Neural crest cell (in vitro differentiated cells): ENCODE measurements around the gene IFT80. TPM values are rescaled to one million over a fixed set of nuclear protein-coding genes. Genes with fewer than 3 reads are reported as not detected.
"Not testable (repeated sequence)": the region's sequence is repeated elsewhere in the genome, so short reads cannot be mapped to it uniquely, and the experiment has no call there.

Experiments
- DNase-seq: peaks from one replicate; pipeline ENCODE4 v3.0.0; 2021; ENCODE audit warnings: low read depth, mixed read lengths, low spot score
- H3K27ac Mint-ChIP-seq: one replicate; pipeline ENCODE4 v1.8.0; 2021; ENCODE audit warnings: mild to moderate bottlenecking, mixed read lengths; ENCODE audit not compliant: unreplicated experiment
- H3K27me3 Mint-ChIP-seq: 2 replicates; pipeline ENCODE4 v1.8.0; 2021; ENCODE audit warnings: low read depth, mild to moderate bottlenecking, mixed read lengths
- H3K36me3 Mint-ChIP-seq: 2 replicates; pipeline ENCODE4 v1.8.0; 2021; ENCODE audit warnings: low read depth, mild to moderate bottlenecking, mixed read lengths
- H3K4me1 Mint-ChIP-seq: 2 replicates; pipeline ENCODE4 v1.8.0; 2021; ENCODE audit warnings: mixed read lengths
- H3K4me3 Mint-ChIP-seq: one replicate; pipeline ENCODE4 v1.8.0; 2021; ENCODE audit warnings: mild to moderate bottlenecking, mixed read lengths
- H3K9me3 Mint-ChIP-seq: 2 replicates; pipeline ENCODE4 v1.8.0; 2021; ENCODE audit warnings: mixed read lengths
- total RNA-seq: library from RNA; stranded (reverse); gene quantifications from 2 replicates; pipeline ENCODE4 v1.2.1, GENCODE V29; 2021
- TF ChIP-seq, protein P1 (sequence below): fragments of 200-600 bp; sonication (generic); conservative IDR thresholded peaks from 2 replicates; pipeline ENCODE4 v1.5.0; 2021; ENCODE audit warnings: antibody characterized with exemption, mild to moderate bottlenecking

The IFT80 gene
- total RNA-seq, 1 donor from 2014 or later, result 38.4 TPM

DNA sequence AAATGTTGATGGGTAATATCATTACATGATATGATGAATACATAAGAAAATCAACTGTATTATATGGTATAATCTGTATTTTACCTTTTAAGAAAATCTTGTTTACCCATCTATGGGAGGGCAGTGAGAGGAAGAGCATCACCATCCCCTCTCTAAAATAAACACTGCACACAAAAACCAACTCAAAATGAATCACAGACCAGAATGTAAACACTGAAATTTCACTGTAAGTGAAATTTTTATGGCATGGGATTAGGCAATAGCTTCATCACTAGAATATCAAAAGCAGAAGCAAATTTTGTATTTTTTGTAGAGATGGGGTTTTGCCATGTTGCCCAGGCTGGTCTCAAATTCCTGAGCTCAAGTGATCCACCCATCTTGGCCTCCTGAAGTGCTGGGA lies 26.2 kb downstream of the IFT80 start:
- no peak overlapping the region for H3K4me3 Mint-ChIP-seq
- TF ChIP-seq, protein P1, sequence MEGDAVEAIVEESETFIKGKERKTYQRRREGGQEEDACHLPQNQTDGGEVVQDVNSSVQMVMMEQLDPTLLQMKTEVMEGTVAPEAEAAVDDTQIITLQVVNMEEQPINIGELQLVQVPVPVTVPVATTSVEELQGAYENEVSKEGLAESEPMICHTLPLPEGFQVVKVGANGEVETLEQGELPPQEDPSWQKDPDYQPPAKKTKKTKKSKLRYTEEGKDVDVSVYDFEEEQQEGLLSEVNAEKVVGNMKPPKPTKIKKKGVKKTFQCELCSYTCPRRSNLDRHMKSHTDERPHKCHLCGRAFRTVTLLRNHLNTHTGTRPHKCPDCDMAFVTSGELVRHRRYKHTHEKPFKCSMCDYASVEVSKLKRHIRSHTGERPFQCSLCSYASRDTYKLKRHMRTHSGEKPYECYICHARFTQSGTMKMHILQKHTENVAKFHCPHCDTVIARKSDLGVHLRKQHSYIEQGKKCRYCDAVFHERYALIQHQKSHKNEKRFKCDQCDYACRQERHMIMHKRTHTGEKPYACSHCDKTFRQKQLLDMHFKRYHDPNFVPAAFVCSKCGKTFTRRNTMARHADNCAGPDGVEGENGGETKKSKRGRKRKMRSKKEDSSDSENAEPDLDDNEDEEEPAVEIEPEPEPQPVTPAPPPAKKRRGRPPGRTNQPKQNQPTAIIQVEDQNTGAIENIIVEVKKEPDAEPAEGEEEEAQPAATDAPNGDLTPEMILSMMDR, result no peak
- H3K9me3 Mint-ChIP-seq, result no peaks in the 10 kb centered on the region
- peaks cover 16% of the 10 kb centered on the region for H3K36me3 Mint-ChIP-seq
- H3K27ac Mint-ChIP-seq, result no peak overlapping the region
- no peaks in the 10 kb centered on the region for H3K4me1 Mint-ChIP-seq
- H3K27me3 Mint-ChIP-seq, result no peaks in the 10 kb centered on the region
- DNase-seq, result no peak

DNA sequence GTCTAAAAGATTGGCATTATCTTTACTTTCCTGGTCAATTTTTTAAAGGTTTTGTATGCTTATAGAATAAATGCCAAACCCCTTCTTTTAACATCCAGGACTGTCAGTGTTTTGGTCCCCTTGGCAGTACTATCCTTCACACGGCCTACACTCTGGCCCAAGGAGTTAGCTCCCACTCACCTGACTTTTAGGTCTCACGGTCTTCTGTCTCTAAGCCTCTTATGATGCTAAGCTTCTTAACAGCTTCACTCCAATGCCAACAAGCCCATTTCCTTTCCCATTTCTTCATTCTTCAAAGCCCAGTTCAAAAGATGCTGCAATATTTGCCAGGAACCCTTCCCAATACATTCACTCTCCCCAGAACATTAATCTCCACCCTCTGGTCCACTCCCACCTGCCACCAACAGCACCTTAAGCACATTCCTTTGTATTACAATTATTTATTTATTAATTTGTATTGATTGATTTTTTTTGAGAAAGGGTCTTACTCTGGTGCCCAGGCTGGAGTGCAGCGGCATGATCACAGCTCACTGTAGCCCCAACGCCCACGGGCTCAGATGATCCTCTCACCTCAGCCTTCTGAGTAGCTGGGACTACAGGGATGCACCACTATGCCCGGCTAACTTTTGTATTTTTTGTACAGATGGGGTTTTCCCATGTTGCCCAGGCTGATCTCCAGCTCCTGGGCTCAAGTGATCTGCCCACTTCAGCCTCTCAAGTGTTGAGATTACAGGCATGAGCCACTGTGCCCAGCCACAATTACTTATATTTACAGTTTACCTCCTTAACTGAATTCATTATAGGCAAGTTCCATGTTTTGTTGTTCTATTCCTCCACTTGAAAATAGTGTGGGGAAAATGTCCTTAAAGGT lies 27.8 kb downstream of the IFT80 start:
- no peaks in the 10 kb centered on the region for H3K4me1 Mint-ChIP-seq

DNA sequence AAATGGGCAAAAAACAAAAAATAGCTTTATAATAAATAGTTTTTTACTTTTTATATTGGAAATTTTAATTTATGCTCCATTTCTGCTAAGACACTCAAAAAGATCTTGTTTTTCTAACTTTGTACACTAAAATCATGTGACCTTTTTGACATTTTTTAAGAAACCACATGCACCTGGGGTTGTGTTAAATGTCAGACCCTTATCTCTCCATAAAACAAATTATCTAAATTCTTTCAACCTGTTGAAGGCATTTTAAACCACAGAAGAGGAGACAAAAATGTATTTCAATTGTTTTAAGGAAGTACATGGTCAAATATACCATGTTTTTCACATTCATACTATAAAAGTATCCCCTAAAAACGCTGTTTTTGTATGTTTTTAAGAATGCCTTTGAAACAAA lies 29.2 kb downstream of the IFT80 start:
- TF ChIP-seq, protein P1, result no peak
- Mint-ChIP-seq H3K4me1 (no peaks in the 10 kb centered on the region), H3K9me3 (no peaks in the 10 kb centered on the region), H3K27ac (no peak overlapping the region), H3K36me3 (peaks cover 16% of the 10 kb centered on the region), H3K27me3 (no peaks in the 10 kb centered on the region), H3K4me3 (no peak overlapping the region)
- DNase-seq, result no peak

More for the DNA sequence above, 27.8 kb downstream of the IFT80 start:
- H3K27ac Mint-ChIP-seq, result no peak overlapping the region
- no peak overlapping the region for H3K4me3 Mint-ChIP-seq
- DNase-seq, result no peak
- H3K9me3 Mint-ChIP-seq, result no peaks in the 10 kb centered on the region
- TF ChIP-seq, protein P1, result no peak
- H3K36me3 Mint-ChIP-seq, result peaks cover 14% of the 10 kb centered on the region
- H3K27me3 Mint-ChIP-seq, result no peaks in the 10 kb centered on the region

DNA sequence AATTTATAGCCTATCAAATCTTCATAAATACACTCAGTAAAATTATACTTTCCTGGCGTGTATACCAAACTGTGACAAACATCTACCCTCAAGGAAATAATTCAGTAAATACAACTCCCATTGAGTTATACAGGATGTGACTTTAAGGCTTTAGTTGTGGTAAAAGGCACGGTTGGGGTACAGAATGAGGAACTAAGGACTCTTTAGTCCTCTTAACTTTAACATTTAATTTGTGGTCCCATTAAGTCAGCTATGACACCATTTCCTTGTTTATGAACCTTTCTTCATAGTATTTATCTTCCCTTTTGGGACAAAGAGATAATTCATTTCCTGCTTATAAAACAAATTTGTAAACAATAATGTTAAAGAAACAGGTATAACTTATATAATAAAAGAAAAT lies 30.2 kb downstream of the IFT80 start:
- no peaks in the 10 kb centered on the region for H3K9me3 Mint-ChIP-seq
- no peak overlapping the region for H3K27ac Mint-ChIP-seq
- no peak overlapping the region for H3K4me3 Mint-ChIP-seq
- H3K27me3 Mint-ChIP-seq, result no peaks in the 10 kb centered on the region
- DNase-seq, result no peak
- peaks cover 15% of the 10 kb centered on the region for H3K36me3 Mint-ChIP-seq
- no peaks in the 10 kb centered on the region for H3K4me1 Mint-ChIP-seq
- TF ChIP-seq, protein P1, result no peak

DNA sequence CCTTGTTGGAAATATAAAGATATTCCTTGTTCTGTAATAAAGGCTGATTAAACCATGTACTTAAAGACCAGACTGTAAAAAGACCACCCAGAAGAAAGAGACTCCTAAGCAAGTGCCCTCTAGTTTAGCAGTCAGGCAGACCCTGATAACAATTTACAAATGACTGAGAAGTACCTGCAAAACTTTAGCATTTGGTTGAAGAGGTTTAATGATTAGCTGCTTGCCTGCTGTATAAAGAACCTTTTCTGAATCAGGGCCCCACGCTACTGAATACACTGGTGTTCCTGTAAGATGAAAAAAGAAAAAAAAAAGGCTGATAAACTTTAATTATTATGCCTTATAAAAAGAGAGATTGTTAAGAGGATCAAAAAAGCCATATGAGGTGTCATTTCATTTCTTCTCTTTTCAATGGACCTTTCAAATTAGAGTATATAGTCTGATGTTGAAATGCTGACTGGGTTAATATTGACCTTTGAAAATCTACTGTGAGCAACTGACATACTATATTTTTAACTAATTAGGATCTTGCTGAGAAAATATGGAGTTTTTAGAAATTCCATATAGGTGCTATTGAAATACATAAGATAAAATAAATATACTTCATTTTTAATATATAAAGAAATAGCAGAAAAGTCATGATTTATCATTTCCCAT lies 33.0 kb downstream of the IFT80 start:
- TF ChIP-seq, protein P1, result no peak

DNA sequence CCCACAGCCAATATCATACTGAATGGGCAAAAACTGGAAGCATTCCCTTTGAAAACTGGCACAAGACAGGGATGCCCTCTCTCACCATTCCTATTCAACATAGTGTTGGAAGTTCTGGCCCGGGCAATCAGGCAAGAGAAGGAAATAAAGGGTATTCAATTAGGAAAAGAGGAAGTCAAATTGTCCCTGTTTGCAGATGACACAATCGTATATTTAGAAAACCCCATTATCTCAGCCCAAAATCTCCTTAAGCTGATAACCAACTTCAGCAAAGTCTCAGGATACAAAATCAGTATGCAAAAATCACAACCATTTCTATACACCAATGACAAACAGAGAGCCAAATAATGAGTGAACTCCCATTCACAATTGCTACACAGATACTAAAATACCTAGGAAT lies 36.1 kb downstream of the IFT80 start:
- peaks cover 49% of the 10 kb centered on the region for H3K36me3 Mint-ChIP-seq
- H3K27me3 Mint-ChIP-seq, H3K27ac Mint-ChIP-seq, DNase-seq, H3K4me3 Mint-ChIP-seq, H3K4me1 Mint-ChIP-seq, H3K9me3 Mint-ChIP-seq: not testable (repeated sequence)

More for the DNA sequence above, 33.0 kb downstream of the IFT80 start:
- no peak overlapping the region for H3K27ac Mint-ChIP-seq
- H3K4me1 Mint-ChIP-seq, result no peaks in the 10 kb centered on the region
- DNase-seq, result no peak
- H3K4me3 Mint-ChIP-seq, result no peak overlapping the region
- peaks cover 3% of the 10 kb centered on the region for H3K9me3 Mint-ChIP-seq
- H3K27me3 Mint-ChIP-seq, result no peaks in the 10 kb centered on the region
- peaks cover 37% of the 10 kb centered on the region for H3K36me3 Mint-ChIP-seq
